Measurements from ENCODE around the gene AADACL3.
"Not testable (repeated sequence)": the region's sequence is repeated elsewhere in the genome, so short reads cannot be mapped to it uniquely, and the experiment has no call there.

The AADACL3 gene

GRCh38 chr1:12715896-12716437, at the start of gene AADACL3:
Gene AADACL3, plus strand, starts transcription at chr1:12716110. Its CDS starts 67 bp downstream, at chr1:12716177.
- no peak for DNase-seq

- DNase-seq, result no peak
Observed at GRCh38 chr1:12666141-12666735, 49.7 kb upstream of the AADACL3 start.

DNA sequence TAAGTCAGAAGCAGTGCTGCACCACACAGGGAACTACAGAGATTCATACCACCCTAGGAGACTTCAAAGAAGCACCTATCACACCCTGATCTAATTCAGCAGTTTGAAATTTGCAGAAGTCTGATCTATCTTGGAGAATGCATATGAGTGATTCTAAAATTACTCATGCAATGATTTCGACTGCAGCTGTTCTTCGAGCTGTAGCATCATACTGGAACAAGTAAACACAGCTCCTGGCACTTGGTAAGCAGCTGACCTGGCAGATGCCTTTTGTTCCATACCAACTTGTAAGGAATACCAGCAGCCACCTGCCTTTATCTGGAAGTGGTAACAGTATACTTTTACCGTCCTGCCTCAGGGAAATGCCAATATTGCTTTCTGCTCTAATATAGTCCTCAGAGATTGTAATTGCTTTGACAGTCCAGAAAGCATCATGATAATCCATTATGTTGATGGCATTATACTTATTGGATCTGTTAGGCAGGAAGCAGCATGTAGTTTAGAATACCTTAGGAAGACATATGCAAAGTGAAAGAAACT, 46.3 kb upstream of the AADACL3 start:
- DNase-seq, result no peak

DNA sequence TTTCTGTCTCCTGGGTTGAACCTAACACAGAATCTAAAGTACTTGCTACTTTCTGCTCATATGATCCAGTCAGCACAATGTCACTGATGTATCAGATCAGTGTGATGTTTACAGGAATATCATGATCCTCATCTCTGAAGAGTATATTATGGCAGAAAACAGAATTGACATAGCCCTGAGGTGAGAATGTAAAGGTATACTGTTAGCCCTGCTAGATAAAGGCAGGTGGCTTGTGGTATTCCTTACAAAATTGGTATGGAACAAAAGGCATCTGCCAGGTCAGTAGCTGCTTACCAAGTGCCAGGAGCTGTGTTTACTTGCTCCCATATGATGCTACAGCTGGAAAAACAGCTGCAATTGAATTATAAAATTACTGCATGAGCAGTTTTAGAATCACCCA, 41.6 kb upstream of the AADACL3 start:
- no peak for DNase-seq

DNA sequence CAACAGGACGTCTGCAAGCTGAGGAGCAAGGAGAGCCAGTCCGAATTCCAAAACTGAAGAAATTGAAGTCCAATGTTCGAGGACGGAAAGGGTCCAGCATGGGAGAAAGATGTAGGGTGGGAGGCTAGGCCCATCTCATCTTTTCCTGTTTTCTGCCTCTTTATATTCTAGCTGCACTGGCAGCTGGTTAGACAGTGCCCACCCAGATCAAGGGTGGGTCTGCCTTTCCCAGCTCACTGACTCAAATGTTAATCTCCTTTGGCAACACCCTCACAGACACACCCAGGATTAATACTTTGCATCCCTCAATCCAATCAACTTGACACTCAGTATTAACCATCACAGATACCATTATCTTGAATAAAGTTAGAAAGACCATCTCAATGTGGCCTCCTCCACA, 39.8 kb upstream of the AADACL3 start:
- DNase-seq, result not testable (repeated sequence)

GRCh38 chr1:12677565-12677964, 38.3 kb upstream of the AADACL3 start:
- DNase-seq, result no peak

- no peak for DNase-seq
Observed at GRCh38 chr1:12678350-12678749, 37.6 kb upstream of the AADACL3 start.

DNA sequence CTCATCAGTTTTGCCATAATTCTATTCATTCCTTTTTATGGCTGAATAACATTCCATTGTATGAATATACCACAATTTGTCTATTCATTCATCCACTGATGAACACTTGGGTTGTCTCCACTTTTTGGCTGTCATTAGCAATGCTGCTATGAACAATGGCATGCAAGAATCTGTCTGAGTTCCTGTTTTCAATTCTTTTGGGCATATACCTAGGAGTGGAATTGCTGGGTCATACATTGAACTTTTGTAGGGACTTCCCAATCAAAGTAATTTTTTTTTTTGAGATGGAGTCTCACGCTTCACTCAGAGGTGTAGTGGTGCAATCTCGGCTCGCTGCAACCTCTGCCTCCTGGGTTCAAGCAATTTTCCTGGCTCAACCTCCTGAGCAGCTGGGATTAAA, 37.1 kb upstream of the AADACL3 start:
- DNase-seq, result no peak

- DNase-seq, result no peak
Observed at GRCh38 chr1:12690156-12690555, 25.8 kb upstream of the AADACL3 start.

GRCh38 chr1:12692967-12693782, 22.7 kb upstream of the AADACL3 start:
- no peak for DNase-seq

DNA sequence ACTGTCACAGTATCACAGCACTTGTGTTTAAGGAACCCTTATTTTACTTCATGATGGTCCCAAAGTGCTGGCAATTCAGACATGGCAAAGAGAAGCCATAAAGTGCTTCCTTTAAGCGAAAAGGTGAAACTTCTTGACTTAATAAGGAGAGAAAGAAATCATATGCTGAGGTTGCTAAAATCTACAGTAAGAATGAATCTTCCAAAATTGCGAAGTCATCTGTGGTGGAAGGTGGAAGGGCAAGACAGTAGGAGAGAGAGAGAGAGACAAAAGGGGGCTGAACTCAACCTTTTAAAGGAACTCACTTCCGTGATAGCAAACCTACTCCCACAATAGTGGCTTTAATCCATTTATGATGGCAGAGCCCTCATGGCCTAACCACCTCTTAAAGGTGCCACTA, 19.3 kb upstream of the AADACL3 start:
- no peak for DNase-seq

GRCh38 chr1:12697397-12697796, 18.5 kb upstream of the AADACL3 start:
- DNase-seq, result no peak

GRCh38 chr1:12703821-12704451, 12.0 kb upstream of the AADACL3 start:
- no peak for DNase-seq

- no peak for DNase-seq
Observed at GRCh38 chr1:12706061-12706460, 9.8 kb upstream of the AADACL3 start.

DNA sequence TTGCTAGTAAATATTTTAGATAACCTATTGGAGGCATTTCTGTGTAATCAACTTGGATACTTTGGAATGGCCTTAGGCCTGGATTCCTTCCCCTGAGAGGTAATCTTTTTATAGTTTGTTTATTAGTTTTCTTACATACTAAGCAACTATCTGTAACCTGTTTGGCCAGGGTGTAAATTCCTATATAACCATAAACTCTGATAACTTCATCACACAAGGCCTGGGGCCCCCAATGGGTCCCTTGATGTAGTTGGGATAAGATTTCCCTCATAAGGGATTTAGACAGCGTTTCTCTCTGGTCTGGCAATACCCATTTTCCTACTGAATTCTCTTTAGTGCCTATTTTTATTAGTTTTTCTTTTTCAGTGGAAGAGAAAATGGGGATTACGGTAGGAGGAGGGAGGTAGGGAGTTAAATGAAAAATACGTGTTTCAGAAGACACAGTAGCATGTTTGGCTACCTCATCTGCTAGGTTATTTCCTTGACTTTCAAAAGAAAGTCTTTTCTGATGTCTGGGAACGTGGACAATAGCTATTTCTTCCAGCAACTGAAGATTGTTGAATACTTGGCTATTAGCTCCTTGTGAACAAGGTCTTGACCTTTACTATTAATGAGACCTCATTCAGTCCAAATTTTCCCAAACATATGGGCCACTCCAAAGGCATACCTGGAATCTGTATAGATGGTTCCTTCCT, 7.4 kb upstream of the AADACL3 start:
- DNase-seq, result no peak

DNA sequence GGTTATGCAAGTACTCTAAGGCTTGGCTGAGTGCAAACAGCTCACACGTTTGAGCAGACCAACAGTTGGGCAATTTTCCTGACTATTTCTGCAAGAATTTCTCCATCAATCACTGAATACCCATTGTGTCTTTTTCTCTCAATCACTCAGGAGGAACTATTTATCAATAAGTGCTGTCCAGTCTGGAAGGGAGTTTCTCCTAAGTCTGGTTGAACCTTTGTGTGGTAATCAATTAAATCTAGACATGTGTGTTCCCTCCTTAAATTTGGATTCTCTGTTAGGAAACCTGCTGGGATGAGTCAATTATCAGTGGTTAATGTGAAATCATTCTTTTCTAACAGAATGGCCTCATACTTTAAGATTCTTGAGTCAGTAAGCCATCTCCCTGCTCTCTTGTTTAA, 6.8 kb upstream of the AADACL3 start:
- DNase-seq, result no peak

DNA sequence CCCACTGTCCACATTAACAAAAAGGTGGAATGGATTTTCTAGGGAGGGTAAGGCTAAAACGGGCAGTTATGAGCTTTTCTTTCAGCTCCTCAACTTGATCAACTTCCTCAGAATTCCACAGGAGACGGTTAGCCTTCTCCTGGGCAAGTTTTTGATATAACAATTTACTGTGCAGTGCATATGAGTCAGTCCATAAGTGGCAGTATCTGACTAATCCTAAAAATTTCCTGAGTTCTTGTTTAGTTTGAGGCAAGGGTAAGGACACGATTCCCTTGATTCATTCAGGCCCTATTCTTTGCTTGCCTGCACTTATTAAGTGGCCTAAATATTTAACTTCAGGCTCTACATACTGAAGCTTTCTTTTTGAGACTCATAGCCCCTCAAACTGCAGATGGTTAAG, 6.2 kb upstream of the AADACL3 start:
- no peak for DNase-seq

DNA sequence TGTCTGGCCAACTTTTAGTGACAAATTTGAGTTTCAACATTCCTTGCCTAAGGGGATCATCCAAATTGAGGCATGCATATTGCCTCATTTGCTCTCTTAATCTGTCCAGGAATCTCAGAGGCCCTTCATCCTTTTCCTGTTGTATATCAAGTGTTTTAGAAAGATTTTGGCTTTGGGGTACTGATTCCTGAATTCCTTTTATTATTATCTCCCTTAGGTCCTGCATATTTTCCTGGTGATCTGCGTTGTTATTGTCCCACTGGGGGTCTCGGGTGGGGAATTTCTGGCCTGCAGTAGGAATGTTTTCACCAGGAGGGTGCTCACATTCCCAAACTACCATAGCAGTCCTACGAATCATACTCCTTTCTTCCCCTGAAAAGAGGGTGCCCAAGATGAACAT, 4.4 kb upstream of the AADACL3 start:
- DNase-seq, result no peak

GRCh38 chr1:12712076-12712475, 3.8 kb upstream of the AADACL3 start:
- DNase-seq, result no peak

- no peak for DNase-seq
Observed at GRCh38 chr1:12712929-12713328, 3.0 kb upstream of the AADACL3 start.

DNA sequence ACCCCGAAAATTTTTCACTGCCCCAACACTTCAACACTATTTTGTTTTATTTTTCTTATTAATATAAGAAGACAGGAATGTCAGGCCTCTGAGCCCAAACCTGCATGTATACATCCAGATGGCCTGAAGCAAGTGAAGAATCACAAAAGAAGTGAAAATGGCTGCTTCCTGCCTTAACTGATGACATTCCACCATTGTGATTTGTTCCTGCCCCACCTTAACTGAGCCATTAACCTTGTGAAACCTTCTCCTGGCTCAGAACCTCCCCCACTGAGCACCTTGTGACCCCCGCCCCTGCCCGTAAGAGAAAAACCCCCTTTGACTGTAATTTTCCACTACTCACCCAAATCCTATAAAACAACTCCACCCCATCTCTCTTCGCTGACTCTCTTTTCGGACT, 2.3 kb upstream of the AADACL3 start:
- DNase-seq, result not testable (repeated sequence)

- no peak for DNase-seq
Observed at GRCh38 chr1:12714710-12715475, 1.0 kb upstream of the AADACL3 start.
